GM15510 (cell line): ENCODE data around the gene CTLA4.

Experiments
- POLR2A ChIP-seq: IDR thresholded peaks from 3 replicates; pipeline ENCODE4 v1.6.1; 2011; ENCODE audit warnings: borderline replicate concordance; ENCODE audit not compliant: insufficient read length; ENCODE audit errors: extremely low read depth

The CTLA4 gene

GRCh38 chr2:203897544-203897943 is 30.0 kb downstream of the CTLA4 start:
- TF ChIP-seq POLR2A = no peak

- no peak for TF ChIP-seq POLR2A
These were observed 31.1 kb downstream of the CTLA4 start for GRCh38 chr2:203898657-203899056.

GRCh38 chr2:203900253-203900652 is 32.7 kb downstream of the CTLA4 start:
- no peak for TF ChIP-seq POLR2A

GRCh38 chr2:203904022-203904421 is 36.5 kb downstream of the CTLA4 start:
- no peak for TF ChIP-seq POLR2A

GRCh38 chr2:203905656-203906055 is 38.1 kb downstream of the CTLA4 start:
- no peak for TF ChIP-seq POLR2A

DNA sequence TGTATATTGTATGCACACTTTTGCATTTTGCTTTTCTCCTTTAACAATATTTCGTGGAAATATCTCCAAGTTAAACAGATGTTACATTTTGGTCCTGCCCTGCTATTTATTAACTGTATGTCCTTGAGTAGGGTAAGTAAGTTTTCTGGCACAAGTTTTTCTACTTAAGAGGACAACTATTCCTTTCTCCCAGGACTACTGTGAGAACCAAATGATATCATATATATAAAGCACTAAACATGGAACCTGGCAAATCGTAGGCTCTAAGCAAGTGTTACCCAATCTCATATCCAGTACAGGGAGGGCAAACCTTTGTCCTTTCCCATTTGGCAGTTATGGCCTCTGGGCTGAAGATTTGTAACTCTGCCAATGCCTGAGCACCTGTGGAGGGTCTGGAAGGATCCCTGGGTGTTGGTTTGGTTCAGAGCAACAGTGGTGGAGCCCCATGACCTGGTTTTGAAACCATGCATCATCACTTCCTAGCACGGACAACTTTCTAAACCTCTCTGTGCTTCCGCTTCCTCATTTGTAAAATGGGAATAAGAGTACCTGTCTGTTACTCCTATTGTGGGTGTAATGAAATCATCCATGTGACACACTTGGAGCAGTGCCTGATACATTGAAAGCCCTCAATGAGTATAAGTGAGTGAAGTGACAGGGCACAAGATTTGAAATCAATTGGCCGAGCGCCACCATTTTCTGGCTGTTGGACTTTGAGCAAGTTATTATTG is 40.7 kb downstream of the CTLA4 start:
- TF ChIP-seq POLR2A = no peak

DNA sequence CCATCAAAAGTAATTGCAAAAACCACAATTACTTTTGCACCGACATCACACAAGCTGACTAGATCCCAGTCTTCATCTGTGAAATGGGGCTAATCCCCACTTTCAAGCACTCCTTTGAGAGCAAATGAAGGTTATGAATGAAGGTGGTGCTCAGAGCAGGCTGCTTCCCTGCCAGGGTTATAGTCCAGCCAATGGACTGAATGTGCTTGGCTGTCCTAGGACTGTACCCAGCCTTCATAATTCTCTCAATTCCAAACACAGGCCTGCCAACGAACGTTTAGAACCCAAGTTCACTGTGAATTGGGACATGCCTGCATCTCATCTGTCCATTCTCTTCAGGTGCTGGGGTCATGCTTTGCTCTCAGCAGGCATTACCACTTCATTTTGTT is 41.2 kb downstream of the CTLA4 start:
- TF ChIP-seq POLR2A = no peak

- TF ChIP-seq POLR2A = no peak
These were observed 41.8 kb downstream of the CTLA4 start for GRCh38 chr2:203909261-203909967.

DNA sequence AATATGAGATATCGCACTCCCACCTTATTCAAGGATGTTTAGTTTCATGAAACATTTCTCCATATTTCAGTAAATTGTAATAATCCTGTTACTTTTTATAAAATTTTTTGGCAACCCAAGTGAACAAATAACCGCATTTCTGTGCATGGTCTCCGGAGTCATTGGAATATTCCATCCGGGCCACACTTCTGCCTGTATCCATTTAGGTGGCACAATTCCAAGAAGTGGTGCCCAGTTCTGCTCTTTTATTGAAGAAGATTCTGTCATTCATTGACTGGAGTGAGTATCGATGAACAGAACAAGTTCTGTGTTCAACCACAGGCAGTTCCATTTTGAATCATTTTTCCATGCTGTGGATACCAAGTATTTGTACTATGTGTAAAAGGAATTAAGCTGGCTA is 42.4 kb downstream of the CTLA4 start:
- TF ChIP-seq POLR2A = no peak

GRCh38 chr2:203913947-203914346 is 46.4 kb downstream of the CTLA4 start:
- no peak for TF ChIP-seq POLR2A

- TF ChIP-seq POLR2A = no peak
These were observed 47.1 kb downstream of the CTLA4 start for GRCh38 chr2:203914546-203915182.

DNA sequence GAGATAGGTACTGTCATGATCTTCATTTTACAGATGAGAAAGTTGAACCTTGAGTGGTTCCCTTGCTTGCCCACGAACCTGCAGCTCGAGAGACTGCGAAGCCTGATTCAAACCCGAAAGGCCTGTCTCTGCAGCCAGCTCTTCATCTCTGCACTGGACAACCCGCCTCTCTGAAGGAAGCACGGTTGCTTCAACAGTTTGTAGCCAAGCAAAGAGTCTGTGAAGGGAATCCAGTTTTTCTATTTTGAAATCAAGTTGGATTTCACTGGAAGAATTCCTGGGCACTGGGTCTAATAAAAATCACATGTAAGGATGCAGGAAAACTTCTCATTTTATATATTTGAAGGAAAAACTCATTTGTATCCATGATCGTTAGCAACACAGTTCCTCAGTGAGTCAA is 47.7 kb downstream of the CTLA4 start:
- no peak for TF ChIP-seq POLR2A

DNA sequence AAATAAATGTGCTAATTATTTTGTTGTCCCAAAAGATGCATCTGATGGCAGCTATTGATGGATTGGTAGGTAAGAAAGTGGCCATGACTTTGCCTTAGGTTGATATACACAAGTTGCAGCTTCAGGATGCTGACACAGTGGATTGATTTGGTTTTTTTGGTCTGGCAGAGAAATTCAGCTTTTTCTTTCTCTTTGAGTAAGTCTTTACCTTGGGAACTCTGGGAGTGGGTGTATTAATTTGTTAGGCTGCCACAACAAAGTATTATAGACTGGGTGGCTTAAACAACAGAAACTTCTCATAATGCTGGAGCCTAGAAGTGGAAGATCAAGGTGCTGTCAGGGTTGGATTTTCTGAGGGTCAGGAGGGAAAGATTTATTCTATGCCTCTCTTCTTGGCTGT is 49.2 kb downstream of the CTLA4 start:
- no peak for TF ChIP-seq POLR2A

- no peak for TF ChIP-seq POLR2A
These were observed 50.7 kb downstream of the CTLA4 start for GRCh38 chr2:203918264-203918663.

DNA sequence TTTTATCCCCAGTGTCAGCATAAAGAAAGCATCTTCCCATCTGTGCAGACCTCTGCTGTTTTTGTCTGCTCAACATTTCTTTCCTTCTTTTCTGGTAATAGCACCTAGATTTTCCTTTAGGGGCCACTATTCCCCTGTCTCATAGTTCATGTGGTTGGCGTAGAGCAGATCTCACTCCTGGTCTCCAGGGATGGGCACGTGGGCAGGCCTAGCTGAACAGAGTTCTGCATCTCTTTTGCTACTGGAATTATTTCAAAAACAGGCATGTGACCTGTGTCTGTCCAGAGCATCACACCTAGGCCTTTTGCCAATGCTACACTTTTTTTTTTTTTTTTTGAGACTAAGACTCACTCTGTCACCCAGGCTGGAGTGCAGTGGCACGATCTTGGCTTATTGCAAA is 51.3 kb downstream of the CTLA4 start:
- TF ChIP-seq POLR2A = no peak
